Transverse colon (tissue), 4 donors: ENCODE measurements around the gene EML5. TPM values are rescaled to one million over a fixed set of nuclear protein-coding genes. Genes with fewer than 3 reads are reported as not detected.

Experiments
- DNase-seq: peaks from one replicate; pipeline ENCODE4 v3.0.0-alpha.2; 2019
- H3K27ac ChIP-seq, 4 donors: fragments of 200-600 bp; sonication (generic); 2 replicates each; pipeline ENCODE4 v1.5.1; 2016 to 2018; ENCODE audit warnings: inconsistent platforms in 4 of 4
- H3K27me3 ChIP-seq: fragments of 200-600 bp; sonication (generic); 2 replicates; pipeline ENCODE4 v1.5.1; 2017; ENCODE audit warnings: inconsistent platforms
- H3K36me3 ChIP-seq, 4 donors: fragments of 200-600 bp; sonication (generic); 2 replicates each; pipeline ENCODE4 v1.5.1; 2017 to 2019; ENCODE audit warnings: inconsistent platforms in 4 of 4
- H3K4me1 ChIP-seq, 4 donors: fragments of 200-600 bp; sonication (generic); 2 replicates each; pipeline ENCODE4 v1.5.1; 2017 to 2020; ENCODE audit warnings: inconsistent platforms in 4 of 4
- H3K4me3 ChIP-seq, 4 donors: fragments of 200-600 bp; sonication (generic); 1 replicate in 1 of 4; 2 replicates in 3 of 4; pipeline versions ENCODE4 v1.5.1 to v1.6.1; 2017 to 2019; ENCODE audit warnings: inconsistent platforms in 4 of 4
- H3K9me3 ChIP-seq, 2 donors: fragments of 200-600 bp; sonication (generic); 2 replicates each; pipeline ENCODE4 v1.5.1; 2017 to 2019; ENCODE audit warnings: inconsistent platforms in 2 of 2
- CTCF ChIP-seq, 5 experiments: fragments of 200-600 bp in 3 of 5; fragments of 450-650 bp in 2 of 5; sonication (generic) in 3 of 5; IDR thresholded peaks; 1 replicate in 2 of 5; 2 replicates in 3 of 5; pipeline ENCODE4 v1.5.1; 2016 to 2017; ENCODE audit warnings: antibody characterized with exemption in 5 of 5, inconsistent platforms in 3 of 5, mild to moderate bottlenecking in 2 of 5, moderate library complexity in 1 of 5
- EP300 ChIP-seq: sonication (generic); formaldehyde crosslinking; IDR thresholded peaks from one replicate; pipeline ENCODE4 v1.6.1; 2017; ENCODE audit warnings: antibody characterized with exemption, low read depth
- POLR2A ChIP-seq: fragments of 450-650 bp; IDR thresholded peaks from one replicate; pipeline ENCODE4 v1.6.1; 2016; ENCODE audit warnings: antibody characterized with exemption, mild to moderate bottlenecking, moderate library complexity
- POLR2AphosphoS5 ChIP-seq, 3 donors: sonication (generic); formaldehyde crosslinking; IDR thresholded peaks; one replicate each; pipeline ENCODE4 v1.6.1; 2016; ENCODE audit warnings: antibody characterized with exemption in 3 of 3
- WGBS, 2 donors: methylation state at CpG; one replicate each; pipeline ENCODE4 v1.1.5; 2018; ENCODE audit warnings: low coverage in 1 of 2; 5-methylcytosine and 5-hydroxymethylcytosine counted together
- in situ Hi-C, 4 donors: fragments of 200-750 bp; cut with MboI; loops; one replicate each; pipeline versions ENCODE4 v1.15.0 to v1.15.1; 2017; ENCODE audit warnings: low sequenced_read_pairs in 3 of 4, low pct_ligation_motif_present in 1 of 4, low pct_unique_long_range_greater_than_20kb in 1 of 4
- intact Hi-C: fragments of 100-400 bp; cut with DNase I; formaldehyde crosslinking; loops from one replicate; pipeline ENCODE4 v1.15.1; 2023; ENCODE audit warnings: low total_unique reads
- total RNA-seq, 4 donors: library from RNA; depleted of rRNA; stranded (reverse); fragments of >200 nt; gene quantifications; one replicate each; pipeline ENCODE4 v1.1.0, GENCODE V29; 2016

The EML5 gene
- total RNA-seq, 4 donors from 2014 or later: 0.20 to 4.9 (median 1.7) TPM

GRCh38 chr14:88590173-88590572 lies 202.6 kb downstream of the EML5 start:
- no peak for DNase-seq
- in situ Hi-C loops (no loop called here), intact Hi-C loops (no loop called here)
- H3K27me3 ChIP-seq: no peaks in the 10 kb centered on the region
- peaks cover 0 to 10% (median 5%) of the 10 kb centered on the region in 4 donors for H3K4me1 ChIP-seq
- H3K9me3 ChIP-seq: no peaks in the 10 kb centered on the region
- TF ChIP-seq POLR2A (no peak), POLR2AphosphoS5 (IDR thresholded peaks at IDR 0.05) (no peak), EP300 (no peak), CTCF (IDR thresholded peaks at IDR 0.05) (no peak)
- H3K27ac ChIP-seq: no peak overlapping the region
- 50 to 64% methylated on average over 3 to 4 of the region's 4 CpGs for WGBS, 2 donors
- H3K36me3 ChIP-seq: peaks cover 0 to 44% (median 20%) of the 10 kb centered on the region in 4 donors
- no peak overlapping the region for H3K4me3 ChIP-seq

- TF ChIP-seq POLR2AphosphoS5 (IDR thresholded peaks at IDR 0.05) (no peak), POLR2A (no peak), CTCF (IDR thresholded peaks at IDR 0.05) (no peak), EP300 (no peak)
Measured at GRCh38 chr14:88588081-88588480, 204.7 kb downstream of the EML5 start.

GRCh38 chr14:88584451-88584850 lies 208.3 kb downstream of the EML5 start:
- intact Hi-C loops: no loop called here

More at GRCh38 chr14:88588081-88588480, 204.7 kb downstream of the EML5 start:
- intact Hi-C loops: no loop called here
- in situ Hi-C loops: no loop called here
- Histone ChIP-seq H3K9me3 (no peaks in the 10 kb centered on the region), H3K27ac (no peak overlapping the region), H3K27me3 (no peaks in the 10 kb centered on the region), H3K4me3 (no peak overlapping the region), H3K36me3 (peaks cover 0 to 45% (median 20%) of the 10 kb centered on the region in 4 donors), H3K4me1 (peaks cover 0 to 10% (median 5%) of the 10 kb centered on the region in 4 donors)
- no peak for DNase-seq
- WGBS, 2 donors: 94% methylated on average over 5 of the region's 5 CpGs; no CpG with 5 or more reads in 1 of the 2 donors

GRCh38 chr14:88576222-88576621 lies 216.5 kb downstream of the EML5 start:
- WGBS, 2 donors: 87 to 89% methylated on average over 5 of the region's 5 CpGs

More at GRCh38 chr14:88584451-88584850, 208.3 kb downstream of the EML5 start:
- no peak for DNase-seq
- in situ Hi-C loops: no loop called here
- 98 to 99% methylated on average over 3 of the region's 3 CpGs for WGBS, 2 donors
- Histone ChIP-seq H3K4me1 (peaks cover 0 to 7% (median 1%) of the 10 kb centered on the region in 4 donors), H3K27me3 (no peaks in the 10 kb centered on the region), H3K36me3 (peaks cover 0 to 63% (median 31%) of the 10 kb centered on the region in 4 donors), H3K9me3 (no peaks in the 10 kb centered on the region), H3K27ac (no peak overlapping the region), H3K4me3 (no peak overlapping the region)
- no peak for TF ChIP-seq POLR2A

More at GRCh38 chr14:88576222-88576621, 216.5 kb downstream of the EML5 start:
- H3K4me1 ChIP-seq: no peaks in the 10 kb centered on the region
- no peaks in the 10 kb centered on the region for H3K27me3 ChIP-seq
- DNase-seq: no peak
- no peak overlapping the region for H3K4me3 ChIP-seq
- H3K9me3 ChIP-seq: no peaks in the 10 kb centered on the region
- H3K36me3 ChIP-seq: peaks cover 0 to 96% (median 48%) of the 10 kb centered on the region in 4 donors
- TF ChIP-seq POLR2AphosphoS5 (IDR thresholded peaks at IDR 0.05) (no peak), CTCF (IDR thresholded peaks at IDR 0.05) (no peak), EP300 (no peak), POLR2A (no peak)
- no peak overlapping the region for H3K27ac ChIP-seq
- intact Hi-C loops: no loop called here
- in situ Hi-C loops: no loop called here
